Left lung (tissue), 14 donors: ENCODE measurements around the gene KANTR. TPM values are rescaled to one million over a fixed set of nuclear protein-coding genes. Genes with fewer than 3 reads are reported as not detected.

Experiments used
- ATAC-seq: fragments of 200-7000 bp; cut with Tn5 transposase; one replicate; pipeline ENCODE4 v1.9.1; 2020; ENCODE audit warnings: moderate library complexity
- DNase-seq, 4 donors: peaks; one replicate each; pipeline ENCODE4 v3.0.0-alpha.2; 2013 to 2020
- H3K27ac ChIP-seq, 2 donors: fragments of 200-600 bp; sonication (generic) in 1 of 2; one replicate each; pipeline versions ENCODE4 v1.5.0 to v1.8.0; 2020 to 2021
- H3K27me3 ChIP-seq, 2 donors: fragments of 200-600 bp; sonication (generic) in 1 of 2; one replicate each; pipeline versions ENCODE4 v1.5.0 to v1.8.0; 2020 to 2021
- H3K36me3 ChIP-seq, 2 donors: fragments of 200-600 bp; sonication (generic) in 1 of 2; one replicate each; pipeline versions ENCODE4 v1.5.0 to v1.8.0; 2020 to 2021
- H3K4me1 ChIP-seq, 2 donors: fragments of 200-600 bp; one replicate each; pipeline ENCODE4 v1.8.0; 2021
- H3K4me3 ChIP-seq, 2 donors: fragments of 200-600 bp; sonication (generic) in 1 of 2; one replicate each; pipeline versions ENCODE4 v1.5.0 to v1.8.0; 2020 to 2021; ENCODE audit warnings: mild to moderate bottlenecking in 1 of 2
- H3K9me3 ChIP-seq, 2 donors: fragments of 200-600 bp; sonication (generic) in 1 of 2; one replicate each; pipeline versions ENCODE4 v1.5.0 to v1.8.0; 2020 to 2021
- intact Hi-C, 2 donors: fragments of 100-400 bp; cut with DNase I; formaldehyde crosslinking; loops; one replicate each; pipeline versions ENCODE4 v1.11.2 to v1.14.2; 2022
- long read RNA-seq, 12 donors: library from polyadenylated mRNA in 2 of 12; unstranded in 2 of 12; transcript quantifications; one replicate each; pipeline ENCODE4 v2.0.0 and lab custom pipeline, GENCODE V29; 2019 to 2026
- polyA plus RNA-seq, 6 donors: library from polyadenylated mRNA; unstranded; fragments of 120-200 nt; gene quantifications; one replicate each; pipeline ENCODE4 v1.2.1, GENCODE V29; 2013; ENCODE audit not compliant: insufficient read length in 6 of 6
- total RNA-seq, 2 donors: library from RNA; stranded (reverse); fragmentation: NEBNext Ultra II Directional; extraction: Animal tissue kit (Norgen Biotek cat#: 25700); gene quantifications; one replicate each; pipeline ENCODE4 v1.2.1, GENCODE V29; 2021
- TF ChIP-seq, protein P1 (sequence below), 2 donors: fragments of 200-600 bp; sonication (generic) in 1 of 2; IDR thresholded peaks; one replicate each; pipeline versions ENCODE4 v1.5.0 to v1.8.0; 2021; ENCODE audit warnings: antibody characterized with exemption in 2 of 2
- donor health status: DM: no; HTN: yes; CAD: no.
- donor health status: DM: no; HTN: no; CAD: no.

Gene KANTR, protein sequence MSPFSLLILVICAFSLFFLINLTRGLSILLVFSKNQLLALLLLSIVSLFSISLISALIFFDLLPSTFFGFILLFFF
- 1 to 10 TPM; 7.8 to 9.9 TPM for total RNA-seq
- 10 to 100 TPM; 19.1 to 41.3 (median 22.1) TPM for polyA plus RNA-seq
- long read RNA-seq, donor 1, partial matches to known transcripts: 0 of 1 reads
- long read RNA-seq, donor 1, other reads (novel, unspliced or antisense): 0 of 1 reads
- long read RNA-seq, donor 2: 0 reads
- long read RNA-seq, donor 3: 0 reads
- long read RNA-seq, donor 4, partial matches to known transcripts: 2 of 3 reads
- long read RNA-seq, donor 4, other reads (novel, unspliced or antisense): 1 of 3 reads
- long read RNA-seq, donor 5: 0 reads
- long read RNA-seq, donor 6: 0 reads
- long read RNA-seq, donor 7: 0 reads
- long read RNA-seq, donor 8, partial matches to known transcripts: 157 of 165 reads
- long read RNA-seq, donor 8, other reads (novel, unspliced or antisense): 8 of 165 reads
- long read RNA-seq, donor 9: 0 reads
- long read RNA-seq, donor 10: 0 reads
- long read RNA-seq, donor 11: 0 reads
- long read RNA-seq, donor 12, partial matches to known transcripts: 0 of 6 reads
- long read RNA-seq, donor 12, other reads (novel, unspliced or antisense): 6 of 6 reads

DNA sequence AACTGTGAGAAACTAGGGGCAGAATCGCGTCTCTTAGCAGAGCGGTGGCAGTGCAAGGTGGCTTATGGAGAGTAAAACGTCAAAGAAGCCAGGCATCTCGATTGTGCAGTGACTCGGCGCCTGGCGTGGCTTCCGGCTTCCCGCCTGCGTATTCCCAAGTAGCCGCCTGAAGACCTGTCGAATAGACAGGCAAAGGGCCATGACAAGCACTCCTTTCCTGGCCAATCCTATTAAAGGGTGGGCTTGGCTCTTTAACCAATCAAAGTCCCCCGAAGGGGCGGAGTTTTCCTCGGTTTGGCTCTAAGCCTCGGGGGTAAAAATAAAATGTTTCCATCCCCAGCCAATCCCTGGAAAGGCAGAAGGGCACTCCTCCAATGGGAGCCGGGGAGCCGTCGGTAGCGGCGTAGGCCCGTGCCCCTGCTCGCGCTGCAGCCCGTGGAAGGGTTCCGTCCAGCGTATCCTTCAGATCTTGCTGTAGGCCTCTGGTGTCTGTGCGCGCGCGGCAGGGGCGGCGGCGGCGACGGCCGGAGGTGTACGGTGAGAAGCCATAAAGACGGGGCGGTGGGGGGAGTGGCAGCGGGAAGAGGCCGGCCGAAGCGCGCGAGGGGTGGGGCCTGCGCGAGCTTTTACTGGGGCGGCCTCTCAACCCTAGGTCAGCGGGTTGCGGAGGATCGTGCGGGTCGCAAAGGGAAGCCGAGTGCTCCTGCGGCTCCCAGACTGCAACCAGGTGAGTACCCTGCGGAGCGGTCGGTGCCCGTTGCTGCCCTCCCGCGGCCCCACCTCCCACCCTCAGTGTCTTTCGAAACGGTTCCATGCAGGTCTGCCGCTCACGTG lies at the start of gene KANTR:
Gene KANTR, plus strand, starts transcription at position 395 of the 834 bp plus-strand sequence. CDS start 30,131 bp downstream, outside the sequence.
- H3K4me1 ChIP-seq: no peaks in the 10 kb centered on the region
- no peaks in the 10 kb centered on the region for H3K9me3 ChIP-seq
- H3K27me3 ChIP-seq: no peaks in the 10 kb centered on the region
- H3K4me3 ChIP-seq: peak within 1 kb of the TSS; percentile 27 to 61
- intact Hi-C loops: no loop called here
- TF ChIP-seq, protein P1, sequence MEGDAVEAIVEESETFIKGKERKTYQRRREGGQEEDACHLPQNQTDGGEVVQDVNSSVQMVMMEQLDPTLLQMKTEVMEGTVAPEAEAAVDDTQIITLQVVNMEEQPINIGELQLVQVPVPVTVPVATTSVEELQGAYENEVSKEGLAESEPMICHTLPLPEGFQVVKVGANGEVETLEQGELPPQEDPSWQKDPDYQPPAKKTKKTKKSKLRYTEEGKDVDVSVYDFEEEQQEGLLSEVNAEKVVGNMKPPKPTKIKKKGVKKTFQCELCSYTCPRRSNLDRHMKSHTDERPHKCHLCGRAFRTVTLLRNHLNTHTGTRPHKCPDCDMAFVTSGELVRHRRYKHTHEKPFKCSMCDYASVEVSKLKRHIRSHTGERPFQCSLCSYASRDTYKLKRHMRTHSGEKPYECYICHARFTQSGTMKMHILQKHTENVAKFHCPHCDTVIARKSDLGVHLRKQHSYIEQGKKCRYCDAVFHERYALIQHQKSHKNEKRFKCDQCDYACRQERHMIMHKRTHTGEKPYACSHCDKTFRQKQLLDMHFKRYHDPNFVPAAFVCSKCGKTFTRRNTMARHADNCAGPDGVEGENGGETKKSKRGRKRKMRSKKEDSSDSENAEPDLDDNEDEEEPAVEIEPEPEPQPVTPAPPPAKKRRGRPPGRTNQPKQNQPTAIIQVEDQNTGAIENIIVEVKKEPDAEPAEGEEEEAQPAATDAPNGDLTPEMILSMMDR (IDR thresholded peaks at IDR 0.05): no peak
- peak within 1 kb of the TSS; percentile 74 to 89 for H3K27ac ChIP-seq
- no peaks in the 10 kb centered on the region for H3K36me3 ChIP-seq
- DNase-seq (peak; percentile 86 to 93 (median 88)), ATAC-seq (peak; percentile 87)

DNA sequence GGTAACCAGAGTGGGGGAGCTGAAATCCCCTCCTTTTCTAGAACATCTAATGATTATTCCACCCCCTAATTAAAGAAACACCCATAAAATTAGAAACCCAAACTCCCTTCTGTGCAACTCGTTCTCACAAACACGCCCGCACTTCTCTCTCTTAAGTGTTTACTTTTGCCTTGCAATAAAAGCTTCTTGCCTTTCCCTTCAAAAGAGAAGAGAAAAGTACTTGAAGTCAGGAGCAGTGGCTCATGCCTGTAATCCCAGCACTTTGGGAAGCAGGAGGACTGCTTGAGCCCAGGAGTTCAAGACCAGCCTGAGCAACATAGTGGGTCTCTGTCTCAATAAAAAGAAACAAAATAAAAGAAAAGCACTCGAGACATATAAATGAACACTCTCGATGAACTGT lies 48.9 kb upstream of the KANTR start:
- TF ChIP-seq, protein P1 (IDR thresholded peaks at IDR 0.05): no peak
- DNase-seq (peak in 1 of 4 donors; percentile 43), ATAC-seq (peak; percentile 63)
- peaks cover 6 to 14% of the 10 kb centered on the region in 2 donors for H3K27me3 ChIP-seq
- H3K36me3 ChIP-seq: no peaks in the 10 kb centered on the region
- H3K4me1 ChIP-seq: no peaks in the 10 kb centered on the region
- H3K4me3 ChIP-seq: no peak overlapping the region
- no peaks in the 10 kb centered on the region for H3K9me3 ChIP-seq
- intact Hi-C loops: no loop called here
- no peak overlapping the region for H3K27ac ChIP-seq

DNA sequence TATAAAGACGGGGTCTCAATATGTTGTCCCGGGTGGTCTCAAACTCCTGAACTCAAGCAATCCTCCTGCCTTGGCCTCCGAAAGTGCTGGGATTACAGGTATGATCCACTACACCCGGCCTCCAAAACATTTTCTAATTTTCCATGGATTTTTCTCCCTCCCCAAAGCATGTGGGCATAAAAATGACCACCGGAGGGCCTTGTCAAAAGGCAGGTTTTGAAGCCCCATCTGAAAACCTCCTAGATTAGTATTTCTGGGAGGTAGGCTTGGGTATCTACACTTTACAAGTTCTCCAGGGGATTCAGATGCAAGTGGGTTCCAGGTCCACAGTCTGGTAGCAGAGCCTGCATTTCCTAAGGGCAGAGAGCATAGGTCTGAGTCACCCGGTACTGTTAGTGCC lies 46.7 kb upstream of the KANTR start:
- H3K36me3 ChIP-seq: no peaks in the 10 kb centered on the region
- no peak for ATAC-seq
- intact Hi-C loops: no loop called here

DNA sequence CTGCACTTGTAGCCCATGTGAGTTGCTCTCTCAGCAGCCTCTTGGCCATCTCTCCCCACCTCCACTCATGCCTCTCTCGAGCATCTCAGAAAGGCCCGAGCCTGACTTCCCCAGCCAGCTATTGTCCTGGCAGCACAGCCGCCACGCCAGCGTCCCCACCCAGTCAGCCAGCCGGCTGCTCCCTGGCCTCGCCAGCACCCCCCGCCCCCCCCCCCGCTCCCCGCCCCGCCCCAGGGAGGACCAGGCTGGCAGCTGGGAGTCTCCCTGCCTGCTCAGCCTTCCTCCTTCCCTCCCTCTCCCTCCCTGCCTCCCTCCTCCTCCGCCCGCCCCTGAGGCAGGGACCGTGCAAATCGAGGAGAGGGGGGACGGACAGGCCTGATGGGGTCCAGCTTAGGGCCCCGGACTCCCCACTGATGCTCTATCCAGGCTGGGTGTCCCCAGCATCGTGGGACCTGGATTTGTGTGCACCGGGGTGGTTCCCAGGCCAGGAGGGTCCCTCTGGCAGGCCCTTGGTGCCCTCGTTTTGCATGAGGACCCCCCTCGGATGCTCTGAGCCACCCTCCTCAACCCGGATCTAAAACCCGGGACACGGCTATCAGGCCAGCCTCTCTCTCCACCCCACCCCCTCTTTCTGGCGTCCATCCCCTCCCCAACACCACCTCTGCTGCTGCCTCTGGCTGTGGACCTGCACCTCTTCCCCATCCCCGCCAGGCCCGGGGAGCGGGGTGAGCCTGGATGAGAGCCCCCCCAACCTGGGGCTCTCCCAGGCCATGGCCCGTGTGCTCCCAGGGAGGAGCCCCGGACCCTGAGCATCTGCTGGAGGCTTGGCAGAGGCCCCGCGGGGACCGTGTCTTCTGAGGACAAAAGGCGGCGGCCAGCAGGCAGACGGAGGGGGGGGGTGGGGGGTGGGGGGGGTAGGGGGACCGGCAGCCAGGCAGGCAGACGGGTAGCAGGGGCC lies 45.5 kb upstream of the KANTR start, which contains the start of gene GPR173:
Gene GPR173, plus strand, starts transcription at position 621 of the 958 bp plus-strand sequence. CDS start 27,833 bp downstream, outside the sequence.
- Histone ChIP-seq H3K27ac (no peak within 1 kb of the TSS), H3K27me3 (peaks cover 0 to 6% of the 10 kb centered on the region in 2 donors), H3K4me3 (peak within 1 kb of the TSS; percentile 15 to 24), H3K4me1 (no peaks in the 10 kb centered on the region), H3K9me3 (no peaks in the 10 kb centered on the region), H3K36me3 (no peaks in the 10 kb centered on the region)
- DNase-seq (peak in 3 of 4 donors; percentile 56 to 60 (median 58)), ATAC-seq (peak; percentile 86)
- TF ChIP-seq, protein P1 (IDR thresholded peaks at IDR 0.05): no peak
- intact Hi-C loops: no loop called here

More for the DNA sequence above, 46.7 kb upstream of the KANTR start:
- no peak overlapping the region for H3K27ac ChIP-seq
- H3K4me3 ChIP-seq: no peak overlapping the region
- no peaks in the 10 kb centered on the region for H3K9me3 ChIP-seq
- peaks cover 0 to 6% of the 10 kb centered on the region in 2 donors for H3K27me3 ChIP-seq
- no peak for DNase-seq
- H3K4me1 ChIP-seq: no peaks in the 10 kb centered on the region
- TF ChIP-seq, protein P1 (IDR thresholded peaks at IDR 0.05): peak in 1 of 2 donors; percentile 9
